AG10803 (cell line): Measurements from ENCODE around the gene HCRT.
A peak's percentile ranks its signal among the peaks of the same experiment; 100 is the strongest.
"Not testable (repeated sequence)": the region's sequence is repeated elsewhere in the genome, so short reads cannot be mapped to it uniquely, and the experiment has no call there.

ENCODE experiments used
- DNase-seq: peaks from one replicate; pipeline ENCODE4 v3.0.0; 2010; ENCODE audit warnings: low read depth
- H3K4me3 ChIP-seq: 2 replicates; pipeline ENCODE4 v1.5.1; 2011; ENCODE audit warnings: mild to moderate bottlenecking, low read length, control low read depth
- CTCF ChIP-seq: conservative IDR thresholded peaks from 2 replicates; pipeline ENCODE4 v1.5.1; 2011; ENCODE audit warnings: mild to moderate bottlenecking, low read length, control low read depth, inconsistent platforms

Gene HCRT

GRCh38 chr17:42188749-42189650, 3.7 kb upstream of the HCRT start:
- no peak for TF ChIP-seq CTCF
- H3K4me3 ChIP-seq = no peak overlapping the region
- DNase-seq = peak; percentile 12

GRCh38 chr17:42187833-42188232, 2.6 kb upstream of the HCRT start:
- H3K4me3 ChIP-seq = no peak overlapping the region
- no peak for DNase-seq
- TF ChIP-seq CTCF = no peak

DNA sequence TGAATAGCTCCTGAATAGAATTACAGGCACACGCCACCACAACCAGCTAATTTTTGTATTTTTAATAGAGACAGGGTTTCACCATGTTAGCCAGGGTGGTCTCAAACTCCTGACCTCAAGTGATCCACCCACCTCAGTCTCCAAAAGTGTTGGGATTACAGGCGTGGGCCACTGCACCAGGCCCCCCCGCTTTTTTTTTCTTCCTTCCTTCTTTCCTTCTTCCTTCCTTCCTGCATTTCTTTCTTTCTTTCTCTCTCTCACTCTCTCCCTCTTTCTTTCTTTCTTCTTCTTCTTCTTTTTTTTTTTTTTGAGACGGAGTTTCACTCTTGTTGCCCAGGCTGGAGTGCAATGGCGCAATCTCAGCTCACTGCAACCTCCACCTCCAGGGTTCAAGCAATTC, 939 bp upstream of the HCRT start:
- not testable (repeated sequence) for DNase-seq

GRCh38 chr17:42185621-42185930, 324 bp upstream of the HCRT start:
- H3K4me3 ChIP-seq = no peak overlapping the region
- no peak for TF ChIP-seq CTCF
- no peak for DNase-seq

More for the DNA sequence above, 939 bp upstream of the HCRT start:
- H3K4me3 ChIP-seq = not testable (repeated sequence)

DNA sequence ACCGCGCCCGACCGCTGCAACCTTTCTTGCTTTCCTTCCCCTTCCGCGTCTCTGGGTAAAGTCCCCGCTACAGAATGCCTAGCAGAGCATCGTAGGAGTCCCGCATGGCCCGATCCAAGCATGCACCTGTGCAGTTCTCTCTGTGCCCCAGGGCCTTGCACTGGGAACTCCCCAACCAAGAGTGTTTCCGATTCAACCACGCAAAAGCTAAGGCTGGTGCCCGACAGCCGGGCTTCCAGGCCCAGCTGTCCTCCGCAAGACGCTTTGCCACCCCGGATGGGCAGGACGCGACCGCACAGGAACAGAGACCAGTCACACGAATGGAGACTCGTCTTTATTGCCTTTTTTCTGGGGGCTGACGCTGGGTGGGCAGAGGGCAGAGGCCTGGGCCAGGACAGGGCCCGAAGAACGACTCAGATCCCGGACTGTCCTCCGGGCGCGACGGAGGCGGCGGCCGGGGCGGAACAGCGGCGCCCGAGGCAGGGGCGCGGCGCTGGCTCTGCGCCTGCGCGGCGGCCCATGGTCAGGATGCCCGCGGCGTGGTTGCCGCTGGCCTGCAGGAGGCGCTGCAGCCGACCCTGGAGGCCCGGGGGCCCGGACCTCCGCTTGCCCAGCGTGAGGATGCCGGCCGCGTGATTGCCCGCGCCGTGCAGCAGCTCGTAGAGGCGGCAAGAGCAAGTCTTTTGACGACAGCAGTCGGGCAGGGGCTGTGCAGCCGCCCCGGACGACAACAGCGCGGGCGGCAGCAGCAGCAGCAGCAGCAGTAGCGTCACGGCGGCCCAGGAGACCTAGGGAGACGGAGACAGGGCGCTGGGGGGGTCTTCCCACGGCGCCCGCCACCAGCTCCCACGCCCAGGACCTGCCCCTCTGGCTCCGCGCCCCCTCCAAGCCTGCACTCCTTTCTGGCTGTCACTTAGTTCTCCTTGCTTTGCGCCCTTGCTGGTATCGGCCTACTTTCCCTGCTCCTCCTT, 1.2 kb downstream of the HCRT start:
- DNase-seq = peak; percentile 53
- peak; percentile 46 for TF ChIP-seq CTCF
- peak overlapping the region; percentile 62 for H3K4me3 ChIP-seq

DNA sequence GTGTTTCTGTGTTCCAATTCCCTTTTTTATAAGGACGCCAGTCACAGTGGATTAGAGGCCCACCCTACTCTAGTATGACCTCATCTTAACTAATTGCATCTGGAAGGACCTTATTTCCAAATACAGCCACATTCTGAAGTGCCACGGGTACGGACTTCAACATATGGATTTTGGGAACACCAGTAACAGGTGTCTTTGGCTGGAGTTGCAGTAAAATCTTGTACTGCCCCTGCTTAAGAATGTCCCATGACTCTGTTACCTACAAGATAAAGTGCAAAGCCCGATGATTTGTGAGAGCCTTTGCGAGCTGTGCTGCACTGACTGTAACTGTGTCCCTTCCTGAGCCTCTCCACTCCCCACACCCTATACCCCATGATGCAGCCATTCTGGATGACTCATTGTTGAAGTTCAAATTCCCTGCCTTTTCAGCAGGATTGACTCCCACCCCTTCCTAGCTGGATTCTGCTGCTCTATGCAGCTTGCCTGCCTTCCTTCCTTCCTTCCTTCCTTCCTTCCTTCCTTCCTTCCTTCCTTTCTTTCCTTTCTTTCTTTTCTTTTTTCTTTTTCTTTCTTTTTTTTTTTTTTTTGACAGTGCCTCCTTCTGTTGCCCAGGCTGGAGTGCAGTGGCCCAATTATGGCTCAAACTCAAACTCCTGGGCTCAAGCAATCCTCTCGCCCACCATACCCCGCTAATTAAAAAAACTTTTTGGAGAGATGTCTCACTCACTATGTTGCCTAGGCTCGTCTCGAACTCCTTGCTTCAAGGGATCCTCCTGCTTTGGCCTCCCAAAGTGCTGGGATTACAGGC, 2.1 kb downstream of the HCRT start:
- TF ChIP-seq CTCF = no peak
- DNase-seq = peak; percentile 6
- peak overlapping the region; percentile 62 for H3K4me3 ChIP-seq

GRCh38 chr17:42181851-42182207, 3.4 kb downstream of the HCRT start:
- no peak for TF ChIP-seq CTCF
- no peak overlapping the region for H3K4me3 ChIP-seq
- DNase-seq = no peak
